Sigmoid colon (tissue), 7 donors: ENCODE measurements around the gene RGS7. TPM values are rescaled to one million over a fixed set of nuclear protein-coding genes. Genes with fewer than 3 reads are reported as not detected.

Experiments
- DNase-seq: peaks from one replicate; pipeline ENCODE4 v3.0.0-alpha.2; 2019
- H3K27ac ChIP-seq, 4 donors: fragments of 200-600 bp; sonication (generic); one replicate each; pipeline ENCODE4 v1.5.1; 2016 to 2019; ENCODE audit warnings: mild to moderate bottlenecking in 1 of 4
- H3K27me3 ChIP-seq, 3 donors: fragments of 200-600 bp; sonication (generic); one replicate each; pipeline ENCODE4 v1.5.1; 2019; ENCODE audit warnings: mild to moderate bottlenecking in 1 of 3
- H3K36me3 ChIP-seq, 4 donors: fragments of 200-600 bp; sonication (generic); one replicate each; pipeline ENCODE4 v1.5.1; 2016 to 2019
- H3K4me1 ChIP-seq, 4 donors: fragments of 200-600 bp; sonication (generic); one replicate each; pipeline ENCODE4 v1.5.1; 2017 to 2019
- H3K4me3 ChIP-seq, 4 donors: fragments of 200-600 bp; sonication (generic); one replicate each; pipeline ENCODE4 v1.5.1; 2017 to 2019; ENCODE audit warnings: mild to moderate bottlenecking in 2 of 4, moderate library complexity in 1 of 4
- H3K9me3 ChIP-seq, 4 donors: fragments of 200-600 bp in 3 of 4; sonication (generic) in 3 of 4; one replicate each; pipeline versions ENCODE4 v1.5.1 to v1.6.1; 2013 to 2019
- EP300 ChIP-seq, 4 donors: sonication (generic); formaldehyde crosslinking; IDR thresholded peaks; one replicate each; pipeline ENCODE4 v1.6.1; 2017; ENCODE audit warnings: antibody characterized with exemption in 4 of 4
- POLR2A ChIP-seq, 2 donors: fragments of 450-650 bp; IDR thresholded peaks; one replicate each; pipeline ENCODE4 v1.6.1; 2016; ENCODE audit warnings: antibody characterized with exemption in 2 of 2, mild to moderate bottlenecking in 2 of 2, moderate library complexity in 2 of 2
- POLR2AphosphoS5 ChIP-seq, 4 donors: sonication (generic); formaldehyde crosslinking; IDR thresholded peaks; one replicate each; pipeline ENCODE4 v1.6.1; 2017; ENCODE audit warnings: antibody characterized with exemption in 4 of 4
- WGBS, 2 donors: extraction: QIAGEN DNeasy Blood & Tissue Kit; methylation state at CpG; one replicate each; pipeline ENCODE4 v1.1.7; 2013; 5-methylcytosine and 5-hydroxymethylcytosine counted together
- intact Hi-C: fragments of 100-400 bp; cut with DNase I; formaldehyde crosslinking; loops from one replicate; pipeline ENCODE4 v1.15.1; 2023
- polyA plus RNA-seq, 3 donors: library from polyadenylated mRNA; stranded (reverse); fragments of 200-250 nt; gene quantifications; one replicate each; pipeline ENCODE4 v1.2.3, GENCODE V29; 2013
- total RNA-seq, 4 donors: library from RNA; depleted of rRNA; stranded (reverse); fragments of >200 nt; gene quantifications; one replicate each; pipeline ENCODE4 v1.1.0, GENCODE V29; 2016
- TF ChIP-seq, protein P1 (sequence below), 4 experiments: fragments of 450-650 bp in 3 of 4; fragments of 200-600 bp in 1 of 4; IDR thresholded peaks; one replicate each; pipeline ENCODE4 v1.5.1; 2016 to 2019; ENCODE audit warnings: antibody characterized with exemption in 4 of 4, mild to moderate bottlenecking in 3 of 4, moderate library complexity in 2 of 4
- donor health status: healthy with polysubstance abuse.
- donor health status: Bipolar disorder and iron deficiency.
- donor health status: healthy.

Gene RGS7
- total and polyA plus RNA-seq, 7 donors: 0.10 to 1.8 (median 0.33) TPM; not detected in 4

DNA sequence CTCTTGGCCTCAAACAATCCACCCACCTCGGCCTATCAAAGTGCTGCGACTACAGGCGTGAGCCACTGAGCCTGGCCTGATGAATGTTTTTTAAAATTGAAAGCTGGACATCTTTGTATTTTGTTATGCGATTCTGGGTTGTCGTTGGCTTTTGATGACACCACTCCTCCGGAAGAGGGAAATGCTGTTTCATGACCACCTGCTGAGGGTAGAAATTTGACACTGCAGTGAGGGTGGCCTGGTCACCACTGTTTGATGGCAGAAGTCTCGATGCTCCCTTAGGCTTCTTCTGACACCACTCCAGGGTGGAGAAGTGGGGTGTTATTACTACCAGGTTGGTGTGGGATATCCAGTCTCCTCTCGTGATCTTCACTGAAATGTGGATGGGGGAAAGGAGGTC is 357.2 kb downstream of the RGS7 start:
- no peaks in the 10 kb centered on the region for H3K36me3 ChIP-seq
- H3K27me3 ChIP-seq: no peaks in the 10 kb centered on the region
- no peak for DNase-seq
- intact Hi-C loops: no loop called here
- H3K9me3 ChIP-seq: no peaks in the 10 kb centered on the region
- TF ChIP-seq POLR2AphosphoS5 (IDR thresholded peaks at IDR 0.05) (no peak), POLR2A (IDR thresholded peaks at IDR 0.05) (no peak), EP300 (IDR thresholded peaks at IDR 0.05) (no peak)
- TF ChIP-seq, protein P1, sequence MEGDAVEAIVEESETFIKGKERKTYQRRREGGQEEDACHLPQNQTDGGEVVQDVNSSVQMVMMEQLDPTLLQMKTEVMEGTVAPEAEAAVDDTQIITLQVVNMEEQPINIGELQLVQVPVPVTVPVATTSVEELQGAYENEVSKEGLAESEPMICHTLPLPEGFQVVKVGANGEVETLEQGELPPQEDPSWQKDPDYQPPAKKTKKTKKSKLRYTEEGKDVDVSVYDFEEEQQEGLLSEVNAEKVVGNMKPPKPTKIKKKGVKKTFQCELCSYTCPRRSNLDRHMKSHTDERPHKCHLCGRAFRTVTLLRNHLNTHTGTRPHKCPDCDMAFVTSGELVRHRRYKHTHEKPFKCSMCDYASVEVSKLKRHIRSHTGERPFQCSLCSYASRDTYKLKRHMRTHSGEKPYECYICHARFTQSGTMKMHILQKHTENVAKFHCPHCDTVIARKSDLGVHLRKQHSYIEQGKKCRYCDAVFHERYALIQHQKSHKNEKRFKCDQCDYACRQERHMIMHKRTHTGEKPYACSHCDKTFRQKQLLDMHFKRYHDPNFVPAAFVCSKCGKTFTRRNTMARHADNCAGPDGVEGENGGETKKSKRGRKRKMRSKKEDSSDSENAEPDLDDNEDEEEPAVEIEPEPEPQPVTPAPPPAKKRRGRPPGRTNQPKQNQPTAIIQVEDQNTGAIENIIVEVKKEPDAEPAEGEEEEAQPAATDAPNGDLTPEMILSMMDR (IDR thresholded peaks at IDR 0.05): no peak
- no peaks in the 10 kb centered on the region for H3K4me1 ChIP-seq
- H3K4me3 ChIP-seq: no peak overlapping the region
- no peak overlapping the region for H3K27ac ChIP-seq
- WGBS, 2 donors: 85 to 91% methylated on average over 8 of the region's 8 CpGs

DNA sequence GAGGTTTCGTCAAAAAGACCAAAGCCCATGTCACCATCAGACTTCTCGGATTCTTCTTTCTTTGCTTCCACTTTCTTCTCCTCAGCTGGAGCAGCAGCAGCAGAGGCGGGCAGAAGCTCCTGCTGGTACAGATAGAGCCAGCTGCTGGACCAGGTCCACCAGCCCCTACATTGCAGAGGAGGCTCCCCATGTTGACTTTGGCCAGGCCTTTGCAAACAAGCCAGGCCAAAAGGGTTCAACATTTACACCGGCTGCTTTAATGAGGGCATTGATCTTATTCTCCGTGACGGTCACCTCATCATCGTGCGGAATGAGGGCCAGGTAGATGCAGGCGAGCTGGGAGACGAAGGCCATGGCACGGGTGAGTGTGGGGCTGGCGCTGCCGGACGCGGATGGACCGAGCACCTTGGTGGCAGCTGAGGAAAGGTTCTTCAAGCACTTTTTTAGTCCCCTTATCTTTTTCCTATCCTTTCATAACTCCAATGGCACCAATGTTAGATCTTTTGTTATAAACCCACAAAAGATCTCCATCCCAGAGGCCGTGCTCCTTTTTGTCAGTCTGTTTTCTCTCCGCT is 358.5 kb downstream of the RGS7 start:
- 87 to 91% methylated on average over 18 of the region's 18 CpGs for WGBS, 2 donors
- H3K4me1 ChIP-seq: no peaks in the 10 kb centered on the region
- no peak overlapping the region for H3K4me3 ChIP-seq
- H3K27me3 ChIP-seq: no peaks in the 10 kb centered on the region
- no peak for DNase-seq
- intact Hi-C loops: no loop called here
- H3K36me3 ChIP-seq: no peaks in the 10 kb centered on the region
- H3K27ac ChIP-seq: no peak overlapping the region
- TF ChIP-seq POLR2AphosphoS5 (IDR thresholded peaks at IDR 0.05) (no peak), EP300 (IDR thresholded peaks at IDR 0.05) (no peak), POLR2A (IDR thresholded peaks at IDR 0.05) (no peak)
- TF ChIP-seq, protein P1 (IDR thresholded peaks at IDR 0.05): no peak
- no peaks in the 10 kb centered on the region for H3K9me3 ChIP-seq

DNA sequence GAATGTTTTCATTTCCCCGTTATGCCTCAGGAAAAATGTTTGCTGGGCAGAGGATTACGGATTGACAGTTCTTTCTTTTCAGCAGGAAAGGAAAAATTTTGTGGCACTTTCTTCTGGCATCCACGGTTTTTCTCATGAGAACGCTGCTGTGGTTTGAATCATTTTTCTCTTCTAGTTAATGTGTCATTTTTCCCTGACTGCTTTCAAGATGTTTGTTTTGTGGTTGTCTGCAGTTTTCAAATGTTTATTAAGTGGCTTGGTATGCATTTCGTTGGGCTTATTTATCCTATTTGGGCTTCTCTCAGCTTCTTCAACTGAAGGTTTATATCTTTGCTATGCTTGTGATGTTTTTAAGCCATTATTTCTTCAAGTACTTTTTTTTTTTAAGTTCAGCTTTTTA is 359.0 kb downstream of the RGS7 start:
- H3K9me3 ChIP-seq: no peaks in the 10 kb centered on the region
- no peaks in the 10 kb centered on the region for H3K27me3 ChIP-seq
- no peak for DNase-seq
- 60 to 68% methylated on average over 5 of the region's 5 CpGs for WGBS, 2 donors
- intact Hi-C loops: no loop called here
- H3K4me3 ChIP-seq: no peak overlapping the region
- H3K27ac ChIP-seq: no peak overlapping the region
- no peaks in the 10 kb centered on the region for H3K4me1 ChIP-seq
- no peaks in the 10 kb centered on the region for H3K36me3 ChIP-seq
- TF ChIP-seq EP300 (IDR thresholded peaks at IDR 0.05): no peak
- TF ChIP-seq POLR2A (IDR thresholded peaks at IDR 0.05): no peak
- TF ChIP-seq, protein P1 (IDR thresholded peaks at IDR 0.05): no peak
- no peak for TF ChIP-seq POLR2AphosphoS5 (IDR thresholded peaks at IDR 0.05)

DNA sequence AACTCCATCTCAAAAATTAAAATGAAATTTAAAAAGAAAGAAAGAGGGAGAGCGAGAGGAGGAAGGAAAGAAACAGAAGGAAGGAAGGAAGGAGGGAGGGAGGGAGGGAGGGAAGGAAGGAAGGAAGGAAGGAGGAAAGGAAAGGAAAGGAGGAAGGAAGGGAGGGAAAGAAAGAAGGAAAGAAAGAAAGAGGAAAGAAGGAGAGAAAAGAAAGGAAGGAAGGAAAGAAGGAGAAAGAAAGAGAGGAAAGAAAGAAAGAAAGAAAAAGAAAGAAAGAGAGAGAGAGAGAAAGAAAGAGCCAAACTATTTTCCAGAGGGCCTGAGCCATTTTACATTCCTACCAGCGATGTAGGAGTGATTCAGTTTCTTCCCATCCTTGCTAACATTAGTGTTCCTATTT is 364.0 kb downstream of the RGS7 start:
- no peaks in the 10 kb centered on the region for H3K36me3 ChIP-seq
- no peaks in the 10 kb centered on the region for H3K27me3 ChIP-seq
- intact Hi-C loops: no loop called here
- no peaks in the 10 kb centered on the region for H3K9me3 ChIP-seq
- no peak overlapping the region for H3K4me3 ChIP-seq
- TF ChIP-seq EP300 (IDR thresholded peaks at IDR 0.05) (no peak), POLR2AphosphoS5 (IDR thresholded peaks at IDR 0.05) (no peak), POLR2A (IDR thresholded peaks at IDR 0.05) (no peak)
- TF ChIP-seq, protein P1 (IDR thresholded peaks at IDR 0.05): no peak
- DNase-seq: no peak
- WGBS, 2 donors: 85 to 86% methylated on average over 2 of the region's 2 CpGs
- no peak overlapping the region for H3K27ac ChIP-seq
- H3K4me1 ChIP-seq: no peaks in the 10 kb centered on the region

DNA sequence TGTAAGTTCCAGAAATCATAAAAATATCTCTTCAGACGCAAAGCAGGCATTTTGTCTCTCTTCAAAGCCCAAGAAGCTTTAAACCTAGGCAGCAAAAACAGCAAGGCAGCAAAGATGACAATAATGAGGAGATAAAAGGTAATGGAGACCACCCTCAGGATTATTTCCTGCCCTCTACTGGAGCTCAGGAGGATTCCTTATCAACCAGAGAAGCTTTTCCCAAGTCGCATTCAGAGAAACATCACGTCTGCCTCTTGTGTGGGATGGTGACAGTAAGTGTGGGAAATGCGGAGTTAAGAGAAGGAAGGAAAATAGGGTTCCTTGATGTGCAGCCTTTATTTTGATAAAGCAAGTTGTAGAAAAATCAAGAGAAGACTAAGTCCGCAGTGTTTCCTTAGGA is 365.8 kb downstream of the RGS7 start:
- TF ChIP-seq, protein P1 (IDR thresholded peaks at IDR 0.05): no peak
- no peak for TF ChIP-seq EP300 (IDR thresholded peaks at IDR 0.05)

More for the DNA sequence above, 365.8 kb downstream of the RGS7 start:
- intact Hi-C loops: no loop called here
- no peak overlapping the region for H3K27ac ChIP-seq
- H3K4me1 ChIP-seq: no peaks in the 10 kb centered on the region
- no peak for DNase-seq
- H3K27me3 ChIP-seq: no peaks in the 10 kb centered on the region
- H3K4me3 ChIP-seq: no peak overlapping the region
- no peaks in the 10 kb centered on the region for H3K9me3 ChIP-seq
- H3K36me3 ChIP-seq: no peaks in the 10 kb centered on the region
- 82 to 92% methylated on average over 5 of the region's 5 CpGs for WGBS, 2 donors
